HepG2 (cell line): ENCODE measurements around the gene ZNF526. TPM values are rescaled to one million over a fixed set of nuclear protein-coding genes. Genes with fewer than 3 reads are reported as not detected.
A peak's percentile ranks its signal among the peaks of the same experiment; 100 is the strongest.

Source experiments
- ARID2 ChIP-seq: sonication (generic); formaldehyde crosslinking; IDR thresholded peaks from 2 replicates; pipeline ENCODE4 v1.8.1; 2022; ENCODE audit warnings: mild to moderate bottlenecking, missing genetic modification reagents, borderline replicate concordance
- ATF7-NPFF ChIP-seq: sonication (generic); formaldehyde crosslinking; IDR thresholded peaks from 2 replicates; pipeline ENCODE4 v1.8.1; 2023; ENCODE audit warnings: mild to moderate bottlenecking, low read depth, missing genetic modification reagents, moderate library complexity
- FOXJ3 ChIP-seq: sonication (generic); formaldehyde crosslinking; IDR thresholded peaks from 2 replicates; pipeline ENCODE4 v1.4.0; 2020; ENCODE audit warnings: missing genetic modification reagents, mild to moderate bottlenecking, borderline replicate concordance
- GTF3A ChIP-seq: sonication (generic); formaldehyde crosslinking; conservative IDR thresholded peaks from 2 replicates; pipeline ENCODE4 v1.4.0; 2020; ENCODE audit warnings: mild to moderate bottlenecking, missing genetic modification reagents
- HES4 ChIP-seq: sonication (generic); formaldehyde crosslinking; IDR thresholded peaks from 2 replicates; pipeline ENCODE4 v1.9.0; 2021; ENCODE audit warnings: mild to moderate bottlenecking, missing genetic modification reagents, borderline replicate concordance
- HOXA5 ChIP-seq: sonication (generic); formaldehyde crosslinking; IDR thresholded peaks from 2 replicates; pipeline ENCODE4 v1.4.0; 2020; ENCODE audit warnings: missing genetic modification reagents
- HOXA7 ChIP-seq: sonication (generic); formaldehyde crosslinking; IDR thresholded peaks from 2 replicates; pipeline ENCODE4 v1.8.1; 2022; ENCODE audit warnings: mild to moderate bottlenecking, missing genetic modification reagents, moderate library complexity
- KDM2A ChIP-seq: sonication (generic); formaldehyde crosslinking; IDR thresholded peaks from 2 replicates; pipeline ENCODE4 v1.4.0; 2020; ENCODE audit warnings: low read depth, missing genetic modification reagents, borderline replicate concordance
- MAFF ChIP-seq: IDR thresholded peaks from 2 replicates; pipeline ENCODE4 v1.6.1; 2011; ENCODE audit warnings: low read depth, low read length, improper control_type of control experiment
- MAZ ChIP-seq, 2 experiments: sonication (generic) in 1 of 2; formaldehyde crosslinking in 1 of 2; IDR thresholded peaks; 2 replicates each; pipeline versions ENCODE4 v1.5.0 to v1.6.1; 2012 to 2020; ENCODE audit warnings: low read depth in 2 of 2, mild to moderate bottlenecking in 2 of 2, borderline replicate concordance in 1 of 2, improper control_type of control experiment in 1 of 2, low read length in 1 of 2, missing genetic modification reagents in 1 of 2, moderate library complexity in 1 of 2
- PHF8 ChIP-seq: sonication (generic); formaldehyde crosslinking; IDR thresholded peaks from 2 replicates; pipeline ENCODE4 v1.5.0; 2020; ENCODE audit warnings: missing genetic modification reagents
- SIX4 ChIP-seq: sonication (generic); formaldehyde crosslinking; IDR thresholded peaks from 2 replicates; pipeline ENCODE4 v1.4.0; 2020; ENCODE audit warnings: missing genetic modification reagents
- TMF1 ChIP-seq: sonication (generic); formaldehyde crosslinking; IDR thresholded peaks from 2 replicates; pipeline ENCODE4 v1.8.1; 2022; ENCODE audit warnings: low read depth, missing genetic modification reagents
- ZC3H13 ChIP-seq: sonication (generic); formaldehyde crosslinking; IDR thresholded peaks from 2 replicates; pipeline ENCODE4 v1.8.1; 2023; ENCODE audit warnings: mild to moderate bottlenecking, missing genetic modification reagents, moderate library complexity
- ZNF761 ChIP-seq: sonication (generic); formaldehyde crosslinking; conservative IDR thresholded peaks from 2 replicates; pipeline ENCODE4 v1.4.0; 2020; ENCODE audit warnings: mild to moderate bottlenecking, missing genetic modification reagents
- polyA plus RNA-seq, 8 experiments: library from polyadenylated mRNA; depleted of rRNA in 3 of 8; stranded (reverse) in 7 of 8; unstranded in 1 of 8; fragments of >200 nt; fragmentation: Illumina TruSeq in 4 of 8; extraction: Trizol in 4 of 8; gene quantifications; 2 replicates each; pipeline versions ENCODE4 v1.2.1 to v1.2.3, GENCODE V29; 2011 to 2016; ENCODE audit warnings: low read depth in 4 of 8, missing spikeins in 1 of 8, mixed read lengths in 1 of 8; ENCODE audit not compliant: insufficient read depth in 1 of 8
- total RNA-seq, 5 experiments: library from RNA; depleted of rRNA; stranded (reverse); fragments of >200 nt; fragmentation: Illumina TruSeq; extraction: Trizol; gene quantifications; 2 replicates each; pipeline ENCODE4 v1.2.3, GENCODE V29; 2016; ENCODE audit warnings: low read depth in 1 of 5
- TF ChIP-seq, protein P1 (sequence below): sonication (generic); formaldehyde crosslinking; IDR thresholded peaks from 2 replicates; pipeline ENCODE4 v1.4.0; 2020; ENCODE audit warnings: missing genetic modification reagents
- TF ChIP-seq, protein P2 (sequence below): sonication (generic); formaldehyde crosslinking; IDR thresholded peaks from 2 replicates; pipeline ENCODE4 v1.8.1; 2023; ENCODE audit warnings: missing genetic modification reagents, mild to moderate bottlenecking, borderline replicate concordance
- TF ChIP-seq, protein P3 (sequence below): sonication (generic); formaldehyde crosslinking; IDR thresholded peaks from 2 replicates; pipeline ENCODE4 v1.4.0; 2020; ENCODE audit warnings: mild to moderate bottlenecking, missing genetic modification reagents
- TF ChIP-seq, protein P4 (sequence below): sonication (generic); formaldehyde crosslinking; IDR thresholded peaks from 2 replicates; pipeline ENCODE4 v1.4.0; 2020; ENCODE audit warnings: missing genetic modification reagents
- TF ChIP-seq, protein P5 (sequence below): sonication (generic); formaldehyde crosslinking; IDR thresholded peaks from 2 replicates; pipeline ENCODE4 v1.4.0; 2020; ENCODE audit warnings: missing genetic modification reagents, borderline replicate concordance

Gene ZNF526
- total and polyA plus RNA-seq, 2 of the 13 experiments (the other 11 are each of a cell fraction or from before 2014, with no cell fraction given): 3.3 to 8.4 TPM

DNA sequence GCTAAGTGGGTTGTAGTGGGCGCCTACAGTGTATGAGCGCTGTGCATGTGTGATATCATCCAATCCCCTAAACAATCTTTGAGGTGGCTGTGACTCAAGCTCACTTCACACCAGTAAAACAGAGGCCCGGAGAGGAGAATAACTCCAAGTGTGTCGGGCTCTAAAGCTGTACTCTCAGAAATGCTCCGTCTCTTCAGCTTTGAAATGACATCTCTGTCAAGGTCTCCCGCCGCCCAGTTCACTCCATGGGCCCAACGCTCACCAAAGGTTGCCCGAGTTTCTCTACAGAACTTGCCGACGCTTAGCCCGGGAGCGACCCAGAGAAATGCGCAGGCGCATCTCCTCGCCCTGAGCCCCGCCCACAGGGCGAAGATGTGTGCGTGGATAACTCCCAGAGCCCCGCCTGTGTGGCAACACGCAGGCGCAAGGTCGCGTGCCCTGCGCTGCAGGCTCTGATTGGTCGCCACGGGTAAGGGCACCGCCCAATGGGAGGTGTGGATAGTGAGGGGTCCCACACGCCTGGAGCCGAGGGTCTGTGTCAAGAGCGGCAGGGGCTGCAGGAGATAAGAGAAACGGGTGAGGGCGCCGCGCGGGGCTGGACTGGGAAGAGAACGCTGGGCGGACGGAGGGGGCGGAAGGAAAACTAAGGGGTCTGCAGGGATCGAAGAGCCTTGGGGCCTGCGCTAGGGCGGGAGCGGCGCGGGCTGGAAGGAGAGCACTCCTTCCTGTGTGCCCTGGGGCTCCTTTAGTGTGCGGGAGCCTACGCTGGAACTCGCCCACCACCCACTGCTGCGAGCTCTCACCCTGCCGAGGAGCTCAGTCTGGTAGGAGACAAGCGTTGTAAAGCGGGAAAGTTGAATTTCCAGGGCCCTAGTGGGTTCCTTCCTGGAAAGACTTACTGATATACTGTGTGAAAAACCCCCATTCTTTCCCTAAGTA lies at the start of gene ZNF526 (continued):
- TF ChIP-seq, protein P1, sequence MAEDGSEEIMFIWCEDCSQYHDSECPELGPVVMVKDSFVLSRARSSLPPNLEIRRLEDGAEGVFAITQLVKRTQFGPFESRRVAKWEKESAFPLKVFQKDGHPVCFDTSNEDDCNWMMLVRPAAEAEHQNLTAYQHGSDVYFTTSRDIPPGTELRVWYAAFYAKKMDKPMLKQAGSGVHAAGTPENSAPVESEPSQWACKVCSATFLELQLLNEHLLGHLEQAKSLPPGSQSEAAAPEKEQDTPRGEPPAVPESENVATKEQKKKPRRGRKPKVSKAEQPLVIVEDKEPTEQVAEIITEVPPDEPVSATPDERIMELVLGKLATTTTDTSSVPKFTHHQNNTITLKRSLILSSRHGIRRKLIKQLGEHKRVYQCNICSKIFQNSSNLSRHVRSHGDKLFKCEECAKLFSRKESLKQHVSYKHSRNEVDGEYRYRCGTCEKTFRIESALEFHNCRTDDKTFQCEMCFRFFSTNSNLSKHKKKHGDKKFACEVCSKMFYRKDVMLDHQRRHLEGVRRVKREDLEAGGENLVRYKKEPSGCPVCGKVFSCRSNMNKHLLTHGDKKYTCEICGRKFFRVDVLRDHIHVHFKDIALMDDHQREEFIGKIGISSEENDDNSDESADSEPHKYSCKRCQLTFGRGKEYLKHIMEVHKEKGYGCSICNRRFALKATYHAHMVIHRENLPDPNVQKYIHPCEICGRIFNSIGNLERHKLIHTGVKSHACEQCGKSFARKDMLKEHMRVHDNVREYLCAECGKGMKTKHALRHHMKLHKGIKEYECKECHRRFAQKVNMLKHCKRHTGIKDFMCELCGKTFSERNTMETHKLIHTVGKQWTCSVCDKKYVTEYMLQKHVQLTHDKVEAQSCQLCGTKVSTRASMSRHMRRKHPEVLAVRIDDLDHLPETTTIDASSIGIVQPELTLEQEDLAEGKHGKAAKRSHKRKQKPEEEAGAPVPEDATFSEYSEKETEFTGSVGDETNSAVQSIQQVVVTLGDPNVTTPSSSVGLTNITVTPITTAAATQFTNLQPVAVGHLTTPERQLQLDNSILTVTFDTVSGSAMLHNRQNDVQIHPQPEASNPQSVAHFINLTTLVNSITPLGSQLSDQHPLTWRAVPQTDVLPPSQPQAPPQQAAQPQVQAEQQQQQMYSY (CRISPR knock-in tag): peak; percentile 18; the same call in 1 of the 2 replicates
- no peak for TF ChIP-seq HOXA7 (CRISPR knock-in tag)
- peak; percentile 89 for TF ChIP-seq PHF8 (CRISPR knock-in tag)
- TF ChIP-seq SIX4 (CRISPR knock-in tag): no peak
- TF ChIP-seq KDM2A (CRISPR knock-in tag): peak; percentile 85; the same call in 1 of the 2 replicates
- TF ChIP-seq, protein P2, sequence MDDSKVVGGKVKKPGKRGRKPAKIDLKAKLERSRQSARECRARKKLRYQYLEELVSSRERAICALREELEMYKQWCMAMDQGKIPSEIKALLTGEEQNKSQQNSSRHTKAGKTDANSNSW (CRISPR knock-in tag): no peak
- no peak for TF ChIP-seq GTF3A (CRISPR knock-in tag)
- no peak for TF ChIP-seq ZNF761
- no peak for TF ChIP-seq TMF1 (CRISPR knock-in tag)
- TF ChIP-seq, protein P3, sequence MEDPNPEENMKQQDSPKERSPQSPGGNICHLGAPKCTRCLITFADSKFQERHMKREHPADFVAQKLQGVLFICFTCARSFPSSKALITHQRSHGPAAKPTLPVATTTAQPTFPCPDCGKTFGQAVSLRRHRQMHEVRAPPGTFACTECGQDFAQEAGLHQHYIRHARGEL (CRISPR knock-in tag): no peak
- peak; percentile 62; the same call in 1 of the 2 replicates for TF ChIP-seq HES4 (CRISPR knock-in tag)
- TF ChIP-seq ZC3H13 (CRISPR knock-in tag): peak; percentile 76
- TF ChIP-seq HOXA5 (CRISPR knock-in tag): peak; percentile 72; the same call in 1 of the 2 replicates
- no peak for TF ChIP-seq ATF7-NPFF (CRISPR knock-in tag)
- no peak for TF ChIP-seq ARID2
- TF ChIP-seq, protein P4, sequence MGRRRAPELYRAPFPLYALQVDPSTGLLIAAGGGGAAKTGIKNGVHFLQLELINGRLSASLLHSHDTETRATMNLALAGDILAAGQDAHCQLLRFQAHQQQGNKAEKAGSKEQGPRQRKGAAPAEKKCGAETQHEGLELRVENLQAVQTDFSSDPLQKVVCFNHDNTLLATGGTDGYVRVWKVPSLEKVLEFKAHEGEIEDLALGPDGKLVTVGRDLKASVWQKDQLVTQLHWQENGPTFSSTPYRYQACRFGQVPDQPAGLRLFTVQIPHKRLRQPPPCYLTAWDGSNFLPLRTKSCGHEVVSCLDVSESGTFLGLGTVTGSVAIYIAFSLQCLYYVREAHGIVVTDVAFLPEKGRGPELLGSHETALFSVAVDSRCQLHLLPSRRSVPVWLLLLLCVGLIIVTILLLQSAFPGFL: no peak
- TF ChIP-seq FOXJ3 (CRISPR knock-in tag): peak; percentile 17; the same call in 1 of the 2 replicates
- no peak for TF ChIP-seq MAFF
- TF ChIP-seq, protein P5, sequence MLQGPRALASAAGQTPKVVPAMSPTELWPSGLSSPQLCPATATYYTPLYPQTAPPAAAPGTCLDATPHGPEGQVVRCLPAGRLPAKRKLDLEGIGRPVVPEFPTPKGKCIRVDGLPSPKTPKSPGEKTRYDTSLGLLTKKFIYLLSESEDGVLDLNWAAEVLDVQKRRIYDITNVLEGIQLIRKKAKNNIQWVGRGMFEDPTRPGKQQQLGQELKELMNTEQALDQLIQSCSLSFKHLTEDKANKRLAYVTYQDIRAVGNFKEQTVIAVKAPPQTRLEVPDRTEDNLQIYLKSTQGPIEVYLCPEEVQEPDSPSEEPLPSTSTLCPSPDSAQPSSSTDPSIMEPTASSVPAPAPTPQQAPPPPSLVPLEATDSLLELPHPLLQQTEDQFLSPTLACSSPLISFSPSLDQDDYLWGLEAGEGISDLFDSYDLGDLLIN (CRISPR knock-in tag): no peak
- peak; percentile 48; the same call in 1 of the 2 replicates for TF ChIP-seq MAZ (IDR thresholded peaks at IDR 0.05; ENCODE audit: borderline replicate concordance, low read depth, low read length)
- peak; percentile 86 for TF ChIP-seq MAZ (CRISPR knock-in tag; IDR thresholded peaks at IDR 0.05; ENCODE audit: low read depth)
